Measurements from ENCODE around the gene TMEM203.

- no peak for TF ChIP-seq BCLAF1 (IDR thresholded peaks at IDR 0.05)
- TF ChIP-seq LARP7 (IDR thresholded peaks at IDR 0.05), result no peak
- no peak for TF ChIP-seq MYB (IDR thresholded peaks at IDR 0.05; ENCODE audit: borderline replicate concordance, low read depth, low read length)
Measured at GRCh38 chr9:137163805-137164204, 41.6 kb downstream of the TMEM203 start.

All from GM12878 (cell line).